ENCODE results near the gene NUP210L.
"Not testable (repeated sequence)": the region's sequence is repeated elsewhere in the genome, so short reads cannot be mapped to it uniquely, and the experiment has no call there.

Gene NUP210L

GRCh38 chr1:153987621-153988020 is 167.3 kb downstream of the NUP210L start:
- no peak for DNase-seq

GRCh38 chr1:153985941-153986761 is 168.7 kb downstream of the NUP210L start, which contains the start of gene RAB13:
TSS of gene RAB13 (minus strand) at chr1:153986339. CDS start at chr1:153986236, 103 bp downstream.
- DNase-seq, result no peak

DNA sequence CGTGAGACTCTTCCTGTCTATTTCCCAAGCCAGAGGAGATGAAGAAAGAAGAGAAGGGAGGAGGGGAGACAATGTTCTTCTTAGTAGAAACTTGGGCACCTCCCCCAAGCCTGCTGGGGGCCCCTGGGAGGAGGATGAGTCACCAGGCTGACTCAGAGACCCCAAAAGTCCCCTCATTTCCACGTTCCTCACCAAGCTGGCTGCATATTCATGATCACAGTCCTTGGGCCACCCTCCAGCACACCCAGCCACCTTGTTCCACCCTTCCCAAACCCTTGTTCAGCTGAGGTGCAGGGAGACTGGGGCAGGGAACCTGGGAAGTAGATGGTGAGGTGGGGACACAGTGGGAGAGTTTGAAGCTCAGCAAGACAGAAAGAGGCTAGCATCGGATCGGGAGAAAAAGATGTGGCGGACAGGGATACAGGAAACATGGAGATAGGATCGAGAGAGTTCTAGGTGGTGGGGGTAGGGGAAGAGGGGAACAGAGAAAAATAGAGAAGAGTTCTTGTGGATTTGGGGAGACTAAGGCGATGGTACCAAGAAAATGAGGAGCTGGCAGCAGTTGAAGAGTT is 169.4 kb downstream of the NUP210L start:
- DNase-seq, result no peak

- DNase-seq, result no peak
Measured at GRCh38 chr1:153984123-153984894, 170.6 kb downstream of the NUP210L start.

- not testable (repeated sequence) for DNase-seq
Measured at GRCh38 chr1:153981735-153982134, 173.1 kb downstream of the NUP210L start.

DNA sequence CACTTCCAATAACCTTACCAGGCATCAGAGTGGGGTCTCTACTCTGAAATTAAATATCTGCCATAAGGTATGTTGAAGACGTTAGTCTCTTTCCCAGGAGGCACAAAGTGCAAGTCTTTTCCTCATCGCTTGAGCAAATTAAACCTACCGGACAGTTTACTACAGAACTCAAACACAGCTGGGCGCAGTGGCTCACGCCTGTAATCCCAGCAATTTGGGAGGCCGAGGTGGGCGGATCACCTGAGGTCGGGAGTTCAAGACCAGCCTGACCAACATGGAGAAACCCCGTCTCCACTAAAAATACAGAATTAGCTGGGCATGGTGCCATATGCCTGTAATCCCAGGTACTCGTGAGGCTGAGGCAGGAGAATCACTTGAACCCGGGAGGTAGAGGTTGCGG is 175.8 kb downstream of the NUP210L start:
- not testable (repeated sequence) for DNase-seq

DNA sequence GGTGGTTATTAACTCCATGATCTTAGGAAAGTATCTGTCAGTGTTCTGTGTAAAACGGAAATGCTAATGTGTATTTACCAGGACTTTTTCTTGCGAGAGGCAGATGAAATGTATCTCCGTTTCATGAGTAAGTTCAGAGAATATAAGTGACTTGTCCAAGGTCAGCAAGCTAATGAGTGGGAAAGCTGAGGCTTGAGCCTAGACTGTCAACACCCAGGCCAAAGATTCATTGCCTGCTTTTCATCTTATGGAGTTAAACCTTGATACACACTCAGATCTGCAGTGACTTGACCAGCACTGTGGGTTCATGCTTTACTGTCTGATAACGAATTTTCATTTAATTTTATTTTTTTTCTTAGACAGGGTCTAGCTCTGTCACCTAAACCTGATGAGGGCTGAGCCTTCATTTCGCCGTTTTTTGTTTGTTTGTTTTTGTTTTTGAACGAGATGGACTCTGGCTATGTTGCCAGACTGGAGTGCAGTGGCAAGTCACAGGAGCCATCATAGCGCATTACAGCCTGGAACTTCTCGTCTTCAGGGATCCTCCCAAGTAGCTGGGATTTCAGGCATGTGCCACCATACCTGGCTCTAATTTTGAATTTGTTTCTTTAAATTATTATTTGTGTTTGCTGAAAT is 176.5 kb downstream of the NUP210L start:
- DNase-seq, result no peak

DNA sequence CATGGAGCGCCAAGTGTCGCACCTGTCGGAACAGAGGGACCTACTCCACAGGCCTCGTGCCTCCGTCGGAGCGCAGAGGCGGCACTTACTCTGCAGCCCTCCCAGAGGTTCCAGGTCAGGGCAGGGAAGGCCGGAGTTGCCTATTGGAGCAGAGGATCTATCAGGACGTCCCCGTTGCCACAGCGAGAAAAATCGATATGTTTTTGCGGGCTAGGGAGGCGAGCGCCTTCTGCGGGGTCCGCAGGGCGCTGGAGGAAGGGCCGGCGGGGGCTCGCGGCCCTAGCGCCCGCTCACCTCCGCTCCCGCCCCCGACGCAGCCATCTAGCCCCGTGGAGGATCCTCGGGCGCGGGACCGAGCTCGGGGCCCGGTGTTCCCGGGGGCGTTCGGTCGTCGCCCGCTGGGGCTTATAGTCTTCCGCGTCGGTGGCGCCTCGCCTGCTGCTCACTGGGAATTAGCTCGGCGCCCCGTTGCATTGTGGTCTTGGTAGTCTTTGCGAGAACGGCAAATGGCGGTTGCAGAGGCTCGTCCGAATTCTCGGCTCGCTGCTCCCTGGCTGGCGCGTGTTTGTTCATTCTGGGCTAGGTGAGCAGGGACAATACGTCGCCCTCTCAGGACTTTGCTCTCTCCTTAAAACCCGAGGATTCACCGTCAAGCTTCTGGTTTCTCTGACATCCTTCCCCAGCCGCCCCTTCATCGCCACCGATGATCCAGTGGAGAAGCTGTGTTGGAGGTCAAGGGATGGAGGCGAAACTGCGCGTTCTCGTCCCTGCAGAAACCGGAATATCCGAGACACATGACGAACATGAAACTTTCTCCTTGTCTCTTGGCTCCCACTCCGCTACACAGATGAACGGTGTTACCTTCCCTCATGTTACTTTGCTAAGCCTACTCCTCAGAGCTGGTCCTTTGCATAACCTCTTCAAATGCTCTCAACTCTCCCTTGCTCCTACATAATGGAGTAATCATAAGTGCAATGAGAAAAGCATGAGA is 177.3 kb downstream of the NUP210L start, which contains the start of gene JTB:
JTB (minus strand) TSS at position 425 of the 991 bp plus-strand sequence; CDS start at position 3, 422 bp downstream.
- DNase-seq, result peak; percentile 95

DNA sequence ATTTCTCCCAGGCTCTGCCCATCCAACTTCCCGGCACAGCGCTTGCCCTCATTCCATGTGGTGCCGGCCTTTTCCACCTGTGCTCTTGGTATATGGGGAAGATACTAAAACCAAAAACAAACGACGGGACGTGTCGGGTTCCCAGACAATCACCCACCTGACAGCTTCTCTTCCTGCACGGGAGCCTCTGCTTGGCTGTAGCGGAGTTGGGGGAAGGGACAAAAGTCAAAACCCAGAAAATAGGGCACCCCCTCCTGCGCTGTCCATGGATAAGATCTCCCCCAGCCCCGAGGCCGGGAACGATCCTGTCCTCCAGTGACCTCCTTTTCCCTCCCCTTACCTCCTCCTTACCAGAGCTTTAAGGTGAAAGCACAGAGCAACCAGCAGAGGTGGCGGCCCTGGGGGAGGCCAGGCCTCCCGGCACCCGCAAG is 178.0 kb downstream of the NUP210L start:
- no peak for DNase-seq

GRCh38 chr1:153973525-153973924 is 181.3 kb downstream of the NUP210L start:
- no peak for DNase-seq

DNA sequence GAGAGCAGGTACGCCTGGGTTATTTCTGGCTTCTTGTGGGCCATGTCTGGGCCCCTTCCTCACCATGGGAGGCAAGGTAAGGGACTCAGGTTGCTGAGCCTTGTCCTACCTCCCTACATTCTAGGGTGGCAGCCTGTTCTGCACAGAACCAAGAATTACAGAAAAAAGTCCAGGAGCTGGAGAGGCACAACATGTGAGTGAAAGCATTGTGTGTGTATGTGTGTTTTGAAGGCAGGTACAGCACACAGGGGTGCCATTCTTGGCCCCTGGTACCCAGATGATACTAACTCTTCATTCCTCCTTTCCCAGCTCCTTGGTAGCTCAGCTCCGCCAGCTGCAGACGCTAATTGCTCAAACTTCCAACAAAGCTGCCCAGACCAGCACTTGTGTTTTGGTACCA is 181.8 kb downstream of the NUP210L start:
- DNase-seq, result no peak

- no peak for DNase-seq
Measured at GRCh38 chr1:153970346-153970745, 184.5 kb downstream of the NUP210L start.

DNA sequence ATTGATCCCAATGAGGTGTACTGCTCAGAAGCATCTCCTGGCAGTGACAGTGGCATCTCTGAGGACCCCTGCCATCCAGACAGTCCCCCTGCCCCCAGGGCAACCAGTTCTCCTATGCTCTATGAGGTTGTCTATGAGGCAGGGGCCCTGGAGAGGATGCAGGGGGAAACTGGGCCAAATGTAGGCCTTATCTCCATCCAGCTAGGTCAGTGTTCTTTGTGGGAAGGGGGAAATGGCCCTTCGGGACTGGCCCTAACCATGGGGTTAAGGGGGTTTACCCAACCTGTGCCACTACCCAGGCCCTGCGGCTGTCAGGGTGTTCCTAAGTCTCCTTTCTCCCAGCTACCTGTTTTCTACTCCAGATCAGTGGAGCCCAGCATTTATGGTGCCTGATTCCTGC is 185.9 kb downstream of the NUP210L start:
- DNase-seq, result no peak

GRCh38 chr1:153968408-153968807 is 186.5 kb downstream of the NUP210L start:
- DNase-seq, result peak; percentile 50

GRCh38 chr1:153968000-153968363 is 186.9 kb downstream of the NUP210L start:
- no peak for DNase-seq

- peak; percentile 97 for DNase-seq
Measured at GRCh38 chr1:153967107-153967999, 187.5 kb downstream of the NUP210L start, which contains the start of gene CREB3L4. TSS of gene CREB3L4 (plus strand) at chr1:153967902. CDS start at chr1:153968526, 624 bp downstream.

DNA sequence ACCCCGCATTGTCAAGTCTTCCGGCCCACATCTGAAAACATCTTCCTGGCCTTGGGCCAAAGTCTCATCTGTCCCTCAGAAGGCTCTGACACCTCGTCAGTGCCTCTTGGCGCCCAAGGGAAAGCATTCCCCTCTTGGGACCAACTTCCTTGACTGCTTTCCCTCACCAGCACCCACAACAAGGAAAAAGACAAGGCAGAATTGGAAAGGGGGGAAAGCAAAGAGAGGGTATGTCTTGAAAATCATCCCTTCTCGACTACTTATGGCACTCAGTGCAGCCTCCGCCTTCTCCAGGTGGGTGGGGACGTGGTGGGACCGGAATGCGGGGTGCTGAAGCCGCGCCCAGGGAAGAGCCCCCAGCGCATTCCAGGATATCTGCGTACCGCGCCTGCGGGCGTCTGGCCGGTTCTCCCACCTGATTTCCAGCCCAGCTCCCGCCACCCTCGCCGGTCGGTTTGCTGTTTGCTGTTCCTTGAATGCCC is 191.0 kb downstream of the NUP210L start:
- DNase-seq, result no peak

- DNase-seq, result peak; percentile 95
Measured at GRCh38 chr1:153963030-153963849, 191.6 kb downstream of the NUP210L start, which contains the start of gene SLC39A1. TSS of gene SLC39A1 (minus strand) at chr1:153963537. CDS start at chr1:153962715, 822 bp downstream.

Data from retina (tissue), 1 donor.